SHP77 (cell line): ENCODE data around the gene MFAP1.
A peak's percentile ranks its signal among the peaks of the same experiment; 100 is the strongest.
"Not testable (repeated sequence)": the region's sequence is repeated elsewhere in the genome, so short reads cannot be mapped to it uniquely, and the experiment has no call there.

ENCODE experiments used
- DNase-seq, 2 experiments: peaks; one replicate each; lab custom pipeline; 2025; lab: John Stamatoyannopoulos, UW

The MFAP1 gene

GRCh38 chr15:43824302-43825246 lies at the start of gene MFAP1:
Gene MFAP1 (minus strand): TSS chr15:43824690. CDS start chr15:43824569, 121 bp downstream.
- DNase-seq: peak; percentile 96 to 97

- DNase-seq: no peak
Measured at GRCh38 chr15:43873651-43874050, 49.2 kb upstream of the MFAP1 start.

GRCh38 chr15:43872416-43873020 lies 48.0 kb upstream of the MFAP1 start:
- DNase-seq: peak; percentile 43 to 68

GRCh38 chr15:43871835-43872234 lies 47.3 kb upstream of the MFAP1 start:
- DNase-seq: no peak

- DNase-seq: no peak
Measured at GRCh38 chr15:43868406-43868805, 43.9 kb upstream of the MFAP1 start.

- DNase-seq: no peak
Measured at GRCh38 chr15:43867096-43867495, 42.6 kb upstream of the MFAP1 start.

- not testable (repeated sequence) for DNase-seq
Measured at GRCh38 chr15:43866636-43867035, 42.1 kb upstream of the MFAP1 start.

GRCh38 chr15:43859546-43859945 lies 35.1 kb upstream of the MFAP1 start:
- DNase-seq: no peak

- no peak for DNase-seq
Measured at GRCh38 chr15:43854801-43855200, 30.3 kb upstream of the MFAP1 start.

- DNase-seq: no peak
Measured at GRCh38 chr15:43852607-43853006, 28.1 kb upstream of the MFAP1 start.

- no peak for DNase-seq
Measured at GRCh38 chr15:43851251-43851650, 26.8 kb upstream of the MFAP1 start.

- DNase-seq: no peak
Measured at GRCh38 chr15:43845421-43845820, 20.9 kb upstream of the MFAP1 start.

- DNase-seq: not testable (repeated sequence)
Measured at GRCh38 chr15:43832485-43832884, 8.0 kb upstream of the MFAP1 start.

- not testable (repeated sequence) for DNase-seq
Measured at GRCh38 chr15:43831519-43832052, 7.1 kb upstream of the MFAP1 start.

- not testable (repeated sequence) for DNase-seq
Measured at GRCh38 chr15:43830691-43831275, 6.3 kb upstream of the MFAP1 start.

- DNase-seq: not testable (repeated sequence)
Measured at GRCh38 chr15:43829951-43830540, 5.6 kb upstream of the MFAP1 start.

- no peak for DNase-seq
Measured at GRCh38 chr15:43828061-43828657, 3.7 kb upstream of the MFAP1 start.

- peak; percentile 71 to 87 for DNase-seq
Measured at GRCh38 chr15:43826508-43827341, 2.2 kb upstream of the MFAP1 start, which contains the start of gene WDR76. Gene WDR76 (plus strand): TSS chr15:43827002. CDS start chr15:43827033, 31 bp downstream.

- no peak for DNase-seq
Measured at GRCh38 chr15:43826029-43826507, 1.6 kb upstream of the MFAP1 start.

GRCh38 chr15:43825305-43825704 lies 815 bp upstream of the MFAP1 start:
- not testable (repeated sequence) for DNase-seq
